Heart right ventricle (tissue), 16 donors: ENCODE results near the gene CSNK2B. TPM values are rescaled to one million over a fixed set of nuclear protein-coding genes. Genes with fewer than 3 reads are reported as not detected.
A peak's percentile ranks its signal among the peaks of the same experiment; 100 is the strongest.

ENCODE experiments used
- ATAC-seq, 8 donors: fragments of 200-7000 bp; cut with Tn5 transposase; one replicate each; pipeline ENCODE4 v1.9.1; 2020; ENCODE audit warnings: mild to moderate bottlenecking in 8 of 8, moderate library complexity in 8 of 8, moderate number of reproducible peaks in 1 of 8
- DNase-seq, 2 donors: peaks; one replicate each; pipeline ENCODE4 v3.0.0-alpha.2; 2020
- H3K27ac ChIP-seq, 10 donors: fragments of 200-600 bp; sonication (generic) in 2 of 10; one replicate each; pipeline versions ENCODE4 v1.5.0 to v1.8.0; 2020 to 2022; ENCODE audit warnings: mild to moderate bottlenecking in 3 of 10
- H3K27me3 ChIP-seq, 7 donors: fragments of 200-600 bp; one replicate each; pipeline ENCODE4 v1.8.0; 2021 to 2022; ENCODE audit warnings: mild to moderate bottlenecking in 2 of 7
- H3K36me3 ChIP-seq, 9 donors: fragments of 200-600 bp; sonication (generic) in 1 of 9; one replicate each; pipeline versions ENCODE4 v1.5.0 to v1.8.0; 2020 to 2022; ENCODE audit warnings: mild to moderate bottlenecking in 2 of 9
- H3K4me1 ChIP-seq, 9 donors: fragments of 200-600 bp; sonication (generic) in 1 of 9; one replicate each; pipeline versions ENCODE4 v1.5.0 to v1.8.0; 2020 to 2022; ENCODE audit warnings: mild to moderate bottlenecking in 4 of 9
- H3K4me3 ChIP-seq, 10 donors: fragments of 200-600 bp; sonication (generic) in 2 of 10; one replicate each; pipeline versions ENCODE4 v1.5.0 to v1.8.0; 2020 to 2022; ENCODE audit warnings: mild to moderate bottlenecking in 7 of 10, moderate library complexity in 2 of 10
- H3K9me3 ChIP-seq, 11 donors: fragments of 200-600 bp in 10 of 11; sonication (generic) in 2 of 11; one replicate each; pipeline versions ENCODE4 v1.5.0 to v1.8.0; 2013 to 2022; ENCODE audit warnings: mild to moderate bottlenecking in 2 of 11, control low read depth in 1 of 11, moderate library complexity in 1 of 11
- CTCF ChIP-seq, 9 donors: fragments of 200-600 bp; sonication (generic) in 2 of 9; IDR thresholded peaks; one replicate each; pipeline versions ENCODE4 v1.5.0 to v1.8.0; 2021 to 2022; ENCODE audit warnings: antibody characterized with exemption in 9 of 9, mild to moderate bottlenecking in 5 of 9, moderate library complexity in 1 of 9
- WGBS, 2 donors: extraction: QIAGEN DNeasy Blood & Tissue Kit; methylation state at CpG; one replicate each; pipeline ENCODE4 v1.1.7; 2013; ENCODE audit warnings: inconsistent platforms in 1 of 2; 5-methylcytosine and 5-hydroxymethylcytosine counted together
- intact Hi-C, 10 donors: fragments of 100-400 bp; cut with DNase I; formaldehyde crosslinking; loops; one replicate each; pipeline versions ENCODE4 v1.11.1 to v1.14.2; 2022
- polyA plus RNA-seq, 2 donors: library from polyadenylated mRNA; stranded (reverse); fragments of 200-250 nt; gene quantifications; one replicate each; pipeline ENCODE4 v1.2.3, GENCODE V29; 2013
- total RNA-seq, 10 donors: library from RNA; stranded (reverse); fragmentation: NEBNext Ultra II Directional in 3 of 10; extraction: Animal tissue kit (Norgen Biotek cat#: 25700) in 3 of 10; gene quantifications; one replicate each; pipeline versions ENCODE4 v1.2.1 to v1.2.4, GENCODE V29; 2021 to 2023
- donor health status: Arrhythmogenic right ventricular cardiomyopathy.
- donor health status: ischemic (EF 13 %, LVEDD 7.1; RV severe dilation, severe dysfunction).
- donor health status: healthy with polysubstance abuse.
- donor health status: DM: no; HTN: yes; CAD: no.
- donor health status: DM: no; HTN: no; CAD: no.
- donor health status: ischemic (EF 25% LVEDD 6.9; RV normal size, moderate dysfunction).
- donor health status: ischemic (EF 25% LVEDD 5.7; RV mildly dilated, moderate dysfunction).
- donor health status: healthy.
- donor health status: DM: yes; HTN: yes; CAD: no.
- donor health status: Ischemic cardiomyopathy.
- donor health status: ischemic (EF 35%, LVEDD 5.7; RV mildly dilated, moderate dysfunction).
- donor health status: nonischemic (EF 11% LVEDD 7.7; RV severe dilation, severe dysfunction).
- donor health status: DM: yes; HTN: yes; CAD: no.
- donor health status: PGD.
- donor health status: ischemic (EF 29% LVEDD 5.4; RV normal size, mild dysfunction).
- donor health status: nonischemic (EF 23%, LVEDD 6.1; RV moderate dilation, normal function).

Gene CSNK2B
- total and polyA plus RNA-seq, 12 donors = 101 to 199 (median 115) TPM

GRCh38 chr6:31622684-31623091 is 43.2 kb upstream of the CSNK2B start:
- WGBS, 2 donors = 44 to 57% methylated on average over 10 of the region's 10 CpGs
- Histone ChIP-seq H3K4me1 (peaks cover 0 to 24% (median 21%) of the 10 kb centered on the region in 9 donors), H3K36me3 (peaks cover 0 to 55% (median 42%) of the 10 kb centered on the region in 9 donors), H3K9me3 (no peaks in the 10 kb centered on the region), H3K4me3 (peak overlapping the region in 2 of 10 donors; percentile 74 to 79), H3K27me3 (no peaks in the 10 kb centered on the region), H3K27ac (peak overlapping the region in 5 of 10 donors; percentile 12 to 99 (median 95))
- DNase-seq = no peak
- no peak for TF ChIP-seq CTCF (IDR thresholded peaks at IDR 0.05)
- intact Hi-C loops = loop anchor here in 1 of 10 donors (5.0 kb wide), 1 partner anchor 275 kb away; the partner anchor contains the start of gene EHMT2
- no peak for ATAC-seq

- Histone ChIP-seq H3K36me3 (peaks cover 4 to 69% (median 56%) of the 10 kb centered on the region in 9 donors), H3K9me3 (no peaks in the 10 kb centered on the region), H3K27me3 (no peaks in the 10 kb centered on the region), H3K27ac (no peak overlapping the region), H3K4me1 (peaks cover 0 to 24% (median 21%) of the 10 kb centered on the region in 9 donors), H3K4me3 (no peak overlapping the region)
- ATAC-seq = no peak
- DNase-seq = no peak
- intact Hi-C loops = loop anchor here in 1 of 10 donors (5.0 kb wide), 1 partner anchor 273 kb away; the partner anchor contains the start of gene EHMT2
- no peak for TF ChIP-seq CTCF (IDR thresholded peaks at IDR 0.05)
- WGBS, 2 donors = 92 to 93% methylated on average over 10 of the region's 10 CpGs
Observed at GRCh38 chr6:31624070-31624469, 41.8 kb upstream of the CSNK2B start.

- DNase-seq (no peak), ATAC-seq (no peak)
- peaks cover 0 to 10% (median 8%) of the 10 kb centered on the region in 9 donors for H3K4me1 ChIP-seq
- no peak overlapping the region for H3K4me3 ChIP-seq
- H3K27ac ChIP-seq = no peak overlapping the region
- H3K36me3 ChIP-seq = peaks cover 17 to 98% (median 84%) of the 10 kb centered on the region in 9 donors
- intact Hi-C loops = no loop called here
- no peaks in the 10 kb centered on the region for H3K27me3 ChIP-seq
- no peaks in the 10 kb centered on the region for H3K9me3 ChIP-seq
- WGBS, 2 donors = 83 to 85% methylated on average over 10 of the region's 10 CpGs
- TF ChIP-seq CTCF (IDR thresholded peaks at IDR 0.05) = no peak
Observed at GRCh38 chr6:31626952-31627351, 38.9 kb upstream of the CSNK2B start.

- intact Hi-C loops = no loop called here
- TF ChIP-seq CTCF (IDR thresholded peaks at IDR 0.05) = no peak
- Histone ChIP-seq H3K27ac (no peak overlapping the region), H3K9me3 (no peaks in the 10 kb centered on the region), H3K27me3 (no peaks in the 10 kb centered on the region), H3K36me3 (peaks cover 17 to 100% (median 90%) of the 10 kb centered on the region in 9 donors), H3K4me1 (peaks cover 0 to 2% (median under 1%) of the 10 kb centered on the region in 9 donors), H3K4me3 (no peak overlapping the region)
- ATAC-seq (no peak), DNase-seq (no peak)
- WGBS, 2 donors = 96% methylated on average over 19 of the region's 19 CpGs
Observed at GRCh38 chr6:31627690-31628287, 38.1 kb upstream of the CSNK2B start.
